H1 (cell line): ENCODE data around the gene RPS6KL1. TPM values are rescaled to one million over a fixed set of nuclear protein-coding genes. Genes with fewer than 3 reads are reported as not detected.

Experiments
- CTCF ChIA-PET: fragments of 300-600 bp; sonication (Branson Sonifier 250); formaldehyde crosslinking; loops from one replicate; lab custom pipeline; 2021; ENCODE audit not compliant: partially characterized antibody; lab: Charles Lee
- POLR2A ChIA-PET: fragments of 300-600 bp; sonication (Branson Sonifier 250); formaldehyde crosslinking; loops from one replicate; lab custom pipeline; 2021; ENCODE audit warnings: inconsistent platforms; ENCODE audit not compliant: partially characterized antibody; lab: Charles Lee
- DNase-seq, 2 experiments: peaks; one replicate each; pipeline versions ENCODE4 v3.0.0 to v3.0.0-alpha.2; 2010 to 2022; ENCODE audit warnings: low spot score in 2 of 2, low read depth in 1 of 2, mixed read lengths in 1 of 2
- FAIRE-seq: peaks from 2 replicates; lab custom pipeline; 2011; peaks lifted over from hg19 to GRCh38; lab: Jason Lieb, UNC
- H2AFZ ChIP-seq: 2 replicates; pipeline ENCODE4 v1.8.1; 2012; ENCODE audit warnings: low read length, inconsistent platforms
- H2AK5ac ChIP-seq: 2 replicates; pipeline ENCODE4 v1.6.1; 2013; ENCODE audit warnings: low read depth, low read length
- H2BK120ac ChIP-seq: replicated peaks from 2 replicates; pipeline ENCODE3; 2013; ENCODE audit warnings: low read depth, low read length, inconsistent platforms
- H2BK12ac ChIP-seq: 2 replicates; pipeline ENCODE4 v1.6.1; 2013; ENCODE audit warnings: low read depth, low read length
- H2BK15ac ChIP-seq: 2 replicates; pipeline ENCODE4 v1.6.1; 2013; ENCODE audit warnings: low read length
- H2BK20ac ChIP-seq: 2 replicates; pipeline ENCODE4 v1.6.1; 2013; ENCODE audit warnings: low read length
- H2BK5ac ChIP-seq: 2 replicates; pipeline ENCODE4 v1.6.1; 2013; ENCODE audit warnings: low read depth, low read length
- H3K14ac ChIP-seq: 2 replicates; pipeline ENCODE4 v1.6.1; 2013; ENCODE audit warnings: inconsistent platforms; ENCODE audit not compliant: insufficient read length
- H3K18ac ChIP-seq: 2 replicates; pipeline ENCODE4 v1.6.1; 2013; ENCODE audit warnings: low read length; ENCODE audit errors: extremely low read depth
- H3K23ac ChIP-seq: 2 replicates; pipeline ENCODE4 v1.6.1; 2013; ENCODE audit warnings: inconsistent platforms; ENCODE audit not compliant: insufficient read length
- H3K23me2 ChIP-seq: 2 replicates; pipeline ENCODE4 v1.6.1; 2013; ENCODE audit warnings: low read depth, low read length
- H3K27ac ChIP-seq: 2 replicates; pipeline ENCODE4 v1.6.1; 2011; ENCODE audit warnings: low read depth, low read length, inconsistent platforms
- H3K27me3 ChIP-seq, 4 experiments: replicated peaks in 1 of 4; 1 replicate in 1 of 4; 2 replicates in 3 of 4; pipeline versions ENCODE4 v1.6.1 to v1.8.1; 2011 to 2013; ENCODE audit warnings: low read length in 3 of 4, mild to moderate bottlenecking in 3 of 4, inconsistent platforms in 2 of 4, mixed read lengths in 2 of 4, moderate library complexity in 1 of 4; ENCODE audit not compliant: control insufficient read depth in 3 of 4, insufficient read depth in 3 of 4; ENCODE audit errors: extremely low read depth in 1 of 4
- H3K36me3 ChIP-seq, 4 experiments: 2 replicates each; pipeline versions ENCODE4 v1.6.1 to v1.8.1; 2011 to 2013; ENCODE audit warnings: mild to moderate bottlenecking in 4 of 4, low read length in 3 of 4, moderate library complexity in 2 of 4, control low read depth in 1 of 4, inconsistent platforms in 1 of 4; ENCODE audit not compliant: insufficient read depth in 4 of 4, control insufficient read depth in 2 of 4
- H3K4ac ChIP-seq: replicated peaks from 2 replicates; pipeline ENCODE3; 2013; ENCODE audit warnings: low read length, low read depth, mixed read lengths, inconsistent platforms; ENCODE audit not compliant: insufficient read length
- H3K4me1 ChIP-seq, 4 experiments: replicated peaks in 1 of 4; 1 replicate in 1 of 4; 2 replicates in 3 of 4; pipeline versions ENCODE4 v1.6.1 to v1.8.1; 2011 to 2013; ENCODE audit warnings: low read length in 3 of 4, inconsistent platforms in 2 of 4, mixed read lengths in 1 of 4; ENCODE audit not compliant: insufficient read depth in 4 of 4, control insufficient read depth in 3 of 4
- H3K4me2 ChIP-seq, 2 experiments: 2 replicates each; pipeline versions ENCODE4 v1.6.1 to v1.8.1; 2011 to 2013; ENCODE audit warnings: low read depth in 2 of 2, low read length in 2 of 2, control low read depth in 1 of 2, inconsistent platforms in 1 of 2, mild to moderate bottlenecking in 1 of 2; ENCODE audit not compliant: insufficient read depth in 1 of 2
- H3K4me3 ChIP-seq, 4 experiments: fragments of 200-600, 300-600 bp in 1 of 4; sonication (generic), shearing (Covaris generic), sonication (Bioruptor Twin) in 1 of 4; 2 replicates each; pipeline versions ENCODE4 v1.5.1 to v1.8.1; 2011 to 2016; ENCODE audit warnings: low read length in 4 of 4, low read depth in 3 of 4, control low read depth in 2 of 4, inconsistent platforms in 2 of 4, mild to moderate bottlenecking in 2 of 4, mixed read lengths in 1 of 4, moderate library complexity in 1 of 4; ENCODE audit not compliant: insufficient read depth in 2 of 4; ENCODE audit errors: extremely low read depth in 1 of 4
- H3K56ac ChIP-seq: replicated peaks from 2 replicates; pipeline ENCODE3; 2013; ENCODE audit warnings: low read depth, mild to moderate bottlenecking, mixed read lengths, low read length, inconsistent platforms; ENCODE audit not compliant: insufficient read length
- H3K79me1 ChIP-seq: 2 replicates; pipeline ENCODE4 v1.6.1; 2013; ENCODE audit warnings: low read depth, low read length, control low read depth
- H3K79me2 ChIP-seq, 2 experiments: 2 replicates each; pipeline versions ENCODE4 v1.6.1 to v1.8.1; 2012 to 2013; ENCODE audit warnings: low read length in 2 of 2, mild to moderate bottlenecking in 2 of 2, inconsistent platforms in 1 of 2; ENCODE audit not compliant: insufficient read depth in 2 of 2, control insufficient read depth in 1 of 2
- H3K9ac ChIP-seq, 4 experiments: replicated peaks in 1 of 4; 1 replicate in 1 of 4; 2 replicates in 3 of 4; pipeline versions ENCODE4 v1.6.1 to v1.8.1; 2011 to 2013; ENCODE audit warnings: low read depth in 3 of 4, low read length in 3 of 4, control low read depth in 2 of 4, mild to moderate bottlenecking in 2 of 4, moderate library complexity in 2 of 4, inconsistent platforms in 1 of 4; ENCODE audit errors: extremely low read depth in 1 of 4
- H3K9me3 ChIP-seq, 2 experiments: 2 replicates each; pipeline versions ENCODE4 v1.6.1 to v1.8.1; 2012 to 2013; ENCODE audit warnings: mild to moderate bottlenecking in 2 of 2, moderate library complexity in 2 of 2, control low read depth in 1 of 2, inconsistent platforms in 1 of 2, low read depth in 1 of 2, low read length in 1 of 2, mixed read lengths in 1 of 2; ENCODE audit not compliant: insufficient read depth in 2 of 2
- H4K20me1 ChIP-seq, 2 experiments: replicated peaks in 1 of 2; 2 replicates each; pipeline versions ENCODE3 to v1.8.1; 2011 to 2013; ENCODE audit warnings: inconsistent platforms in 2 of 2, low read length in 2 of 2, mild to moderate bottlenecking in 1 of 2; ENCODE audit not compliant: insufficient read depth in 2 of 2, control insufficient read depth in 1 of 2
- H4K5ac ChIP-seq: 2 replicates; pipeline ENCODE4 v1.6.1; 2013; ENCODE audit warnings: low read length, low read depth, mixed read lengths, inconsistent platforms; ENCODE audit not compliant: insufficient read length
- H4K8ac ChIP-seq: 2 replicates; pipeline ENCODE4 v1.8.0; 2013; ENCODE audit warnings: mild to moderate bottlenecking, moderate library complexity, low read length, inconsistent platforms; ENCODE audit not compliant: insufficient read depth; ENCODE audit errors: extremely low read depth
- H4K91ac ChIP-seq: replicated peaks from 2 replicates; pipeline ENCODE3; 2013; ENCODE audit warnings: low read length, mixed read lengths, inconsistent platforms; ENCODE audit not compliant: insufficient read length
- BCL11A ChIP-seq, 2 experiments: IDR thresholded peaks; one replicate each; pipeline ENCODE4 v1.6.1; 2011; ENCODE audit warnings: low read depth in 2 of 2, low read length in 2 of 2, mild to moderate bottlenecking in 2 of 2
- CREB1 ChIP-seq: IDR thresholded peaks from 2 replicates; pipeline ENCODE4 v1.6.1; 2012; ENCODE audit warnings: inconsistent platforms
- EGR1 ChIP-seq: IDR thresholded peaks from 2 replicates; pipeline ENCODE4 v1.6.1; 2011; ENCODE audit warnings: low read depth, low read length, borderline replicate concordance
- HDAC6 ChIP-seq: IDR thresholded peaks from one replicate; pipeline ENCODE4 v1.7.1; 2012; ENCODE audit warnings: low read depth, mild to moderate bottlenecking, inconsistent platforms, low read length, moderate library complexity
- MAFK ChIP-seq: IDR thresholded peaks from 2 replicates; pipeline ENCODE4 v1.6.1; 2012; ENCODE audit warnings: low read depth, mild to moderate bottlenecking, improper control_type of control experiment, low read length
- POU5F1 ChIP-seq: IDR thresholded peaks from 2 replicates; pipeline ENCODE4 v1.6.1; 2011; ENCODE audit warnings: low read depth, mild to moderate bottlenecking, low read length, moderate library complexity
- SAP30 ChIP-seq: fragments of 300-600 bp; sonication (generic); IDR thresholded peaks from 2 replicates; pipeline ENCODE4 v1.7.1; 2012; ENCODE audit warnings: low read length, moderate library complexity, mild to moderate bottlenecking, inconsistent platforms; ENCODE audit not compliant: insufficient read depth, insufficient replicate concordance
- SP2 ChIP-seq: IDR thresholded peaks from 2 replicates; pipeline ENCODE4 v1.6.1; 2012; ENCODE audit warnings: mild to moderate bottlenecking, low read length, inconsistent platforms
- SP4 ChIP-seq: IDR thresholded peaks from 2 replicates; pipeline ENCODE4 v1.6.1; 2012; ENCODE audit warnings: low read length, inconsistent platforms
- SRF ChIP-seq: IDR thresholded peaks from 2 replicates; pipeline ENCODE4 v1.6.1; 2011; ENCODE audit warnings: mild to moderate bottlenecking, low read depth, low read length, moderate library complexity
- WGBS, 2 experiments: shearing (Covaris generic) in 1 of 2; methylation state at CpG; one replicate each; pipeline versions ENCODE4 v1.1.6 to v1.1.7; 2013 to 2015; ENCODE audit warnings: low lambda C conversion rate in 2 of 2, mixed read lengths in 2 of 2, inconsistent platforms in 1 of 2, low coverage in 1 of 2, missing lambda C conversion rate in 1 of 2; ENCODE audit not compliant: insufficient replicate concordance in 2 of 2, insufficient coverage in 1 of 2, insufficient read length in 1 of 2; ENCODE audit errors: extremely low coverage in 1 of 2, missing lambda C conversion rate in 1 of 2; 5-methylcytosine and 5-hydroxymethylcytosine counted together
- polyA plus RNA-seq, 7 experiments: library from polyadenylated mRNA; depleted of rRNA in 3 of 7; stranded (reverse) in 5 of 7; unstranded in 2 of 7; fragments of >200 nt in 5 of 7; fragments of 200-250 nt in 2 of 7; gene quantifications; 1 replicate in 5 of 7; 2 replicates in 1 of 7; 4 replicates in 1 of 7; pipeline versions ENCODE4 v1.2.1 to v1.2.3, GENCODE V29; 2011 to 2013; ENCODE audit warnings: missing spikeins in 2 of 7, mixed read lengths in 2 of 7
- total RNA-seq: library from RNA; stranded (reverse); fragmentation: NEBNext Ultra II Directional; extraction: Animal tissue kit (Norgen Biotek cat#: 25700); gene quantifications from 2 replicates; pipeline ENCODE4 v1.2.1, GENCODE V29; 2021
- TF ChIP-seq, protein P1 (sequence below): IDR thresholded peaks from 2 replicates; pipeline ENCODE4 v1.6.1; 2012; ENCODE audit warnings: inconsistent platforms

RPS6KL1 gene
- total and polyA plus RNA-seq, 2 of the 8 experiments (the other 6 are each of a cell fraction or from before 2014, with no cell fraction given): 9.8 to 13.8 TPM

- Histone ChIP-seq H3K23ac (no peak overlapping the region), H4K20me1 (peaks cover 2 to 8% of the 10 kb centered on the region in 2 experiments), H3K4me1 (no peaks in the 10 kb centered on the region), H3K9me3 (no peaks in the 10 kb centered on the region), H2BK5ac (no peak overlapping the region), H4K5ac (no peak overlapping the region), H3K4me2 (no peak overlapping the region), H3K56ac (no peak overlapping the region), H2BK15ac (no peak overlapping the region), H3K23me2 (no peaks in the 10 kb centered on the region), H2AK5ac (no peak overlapping the region), H2BK12ac (no peak overlapping the region), H3K36me3 (peaks cover 53 to 99% (median 90%) of the 10 kb centered on the region in 4 experiments), H4K8ac (no peak overlapping the region), H3K27ac (no peak overlapping the region), H3K14ac (no peak overlapping the region), H4K91ac (no peak overlapping the region), H3K27me3 (no peaks in the 10 kb centered on the region), H3K9ac (no peak overlapping the region), H3K79me2 (no peaks in the 10 kb centered on the region), H2BK120ac (no peak overlapping the region), H3K18ac (no peak overlapping the region), H2AFZ (no peak overlapping the region), H3K4ac (no peak overlapping the region), H2BK20ac (no peak overlapping the region), H3K4me3 (no peak overlapping the region), H3K79me1 (0 out of 2 replicates have a peak, but pooled peaks cover 2% of the 10 kb centered on the region)
- ChIA-PET POLR2A (interaction anchor here (1.8 to 2.5 kb wide), 2 partner anchors 10 to 13 kb away, joined by 5 to 8 read pairs; no protein-coding TSS in a partner anchor), CTCF (interaction anchor here (0.9 to 24.8 kb wide), 3 partner anchors 9 to 42 kb away, joined by 3 to 509 read pairs (median 173); no protein-coding TSS in a partner anchor)
- TF ChIP-seq BCL11A (IDR thresholded peaks at IDR 0.05; ENCODE audit: low read depth in 2 of 2, low read length in 2 of 2) (no peak), SRF (no peak), SAP30 (no peak), SP2 (no peak), CREB1 (no peak), EGR1 (no peak), SP4 (no peak), POU5F1 (no peak), HDAC6 (no peak), MAFK (no peak)
- TF ChIP-seq, protein P1, sequence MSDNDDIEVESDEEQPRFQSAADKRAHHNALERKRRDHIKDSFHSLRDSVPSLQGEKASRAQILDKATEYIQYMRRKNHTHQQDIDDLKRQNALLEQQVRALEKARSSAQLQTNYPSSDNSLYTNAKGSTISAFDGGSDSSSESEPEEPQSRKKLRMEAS: no peak
- 86% methylated on average over 5 of the region's 5 CpGs; no CpG with 5 or more reads in 1 of the 2 experiments for WGBS, 2 experiments
- DNase-seq: no peak
- FAIRE-seq: no peak
Observed at GRCh38 chr14:74898694-74899093, 24.4 kb downstream of the RPS6KL1 start.
